ENCODE results near the gene KANK3. TPM values are rescaled to one million over a fixed set of nuclear protein-coding genes. Genes with fewer than 3 reads are reported as not detected.
A peak's percentile ranks its signal among the peaks of the same experiment; 100 is the strongest.

KANK3 gene
- total and polyA plus RNA-seq, 2 of the 8 experiments (the other 6 are each of a cell fraction or from before 2014, with no cell fraction given): 2.5 to 4.2 TPM

DNA sequence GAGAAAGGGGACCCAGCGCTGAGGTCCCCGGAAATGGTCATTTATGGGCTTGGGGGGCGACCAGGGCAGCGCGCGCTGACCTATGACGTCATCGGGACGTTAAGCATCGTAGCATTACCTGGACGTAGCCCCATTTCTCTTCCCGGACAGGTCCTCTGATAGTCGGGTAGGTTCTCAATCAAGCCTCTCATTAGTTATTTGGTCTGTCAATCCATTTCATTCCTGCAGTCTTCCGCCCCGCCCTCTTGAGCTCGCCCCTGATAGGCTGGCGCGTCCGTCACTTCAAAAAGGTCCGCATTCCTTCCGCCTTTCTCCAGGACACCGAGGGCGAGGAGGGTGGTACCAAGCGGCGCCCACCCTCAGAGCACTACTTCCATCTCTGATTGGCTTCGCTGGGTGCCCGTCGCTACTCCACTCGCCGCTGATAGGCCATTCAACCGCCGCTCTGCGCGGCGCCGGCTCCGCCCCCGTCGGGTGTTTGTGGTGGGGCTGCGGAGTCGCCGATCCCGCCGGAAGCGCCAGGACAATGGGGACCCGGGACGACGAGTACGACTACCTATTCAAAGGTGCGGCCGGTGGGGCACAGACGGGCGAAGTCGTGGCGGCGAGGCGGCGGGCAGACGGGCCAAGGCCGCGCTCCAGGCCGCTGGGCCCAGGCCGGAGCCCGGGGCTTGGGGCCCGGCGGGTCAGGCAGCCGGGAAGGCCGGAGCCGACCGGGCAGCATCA lies 47.0 kb upstream of the KANK3 start, which contains the start of gene RAB11B:
Gene RAB11B, plus strand, starts transcription at position 470 of the 726 bp plus-strand sequence. Its CDS starts 57 bp downstream, at position 527.
- H3K14ac ChIP-seq (ENCODE audit: insufficient read length): no peak within 1 kb of the TSS
- H3K23me2 ChIP-seq (ENCODE audit: low read depth, low read length): no peaks in the 10 kb centered on the region
- ChIA-PET CTCF (ENCODE audit: partially characterized antibody) (interaction anchor here (0.7 kb wide), 1 partner anchor 36 kb away, joined by 3 read pairs; no protein-coding TSS in a partner anchor), POLR2A (ENCODE audit: partially characterized antibody) (interaction anchor here (0.6 to 5.6 kb wide), 29 partner anchors 8 to 361 kb away, joined by 3 to 71 read pairs (median 5); partner anchors contain the start of genes ANGPTL4, HNRNPM, KANK3 and NDUFA7)
- 0 out of 2 replicates have a peak within 1 kb of the TSS, but pooled peaks have one; percentile 33 for H2BK12ac ChIP-seq (ENCODE audit: low read depth, low read length)
- H2BK5ac ChIP-seq (ENCODE audit: low read depth, low read length): peak within 1 kb of the TSS; percentile 85
- peak within 1 kb of the TSS; percentile 79 to 99 (median 85) for H3K4me3 ChIP-seq (ENCODE audit: extremely low read depth in 1 of 4, insufficient read depth in 2 of 4, low read depth in 3 of 4, low read length in 4 of 4)
- no peak within 1 kb of the TSS for H2AFZ ChIP-seq (ENCODE audit: low read length)
- H3K4ac ChIP-seq (replicated peaks; ENCODE audit: insufficient read length, low read depth, low read length): peak within 1 kb of the TSS; percentile 98
- H3K79me1 ChIP-seq (ENCODE audit: low read depth, low read length): peaks cover 18% of the 10 kb centered on the region
- H3K27ac ChIP-seq (ENCODE audit: low read depth, low read length): peak within 1 kb of the TSS; percentile 100
- H2AK5ac ChIP-seq (ENCODE audit: low read depth, low read length): no peak within 1 kb of the TSS
- peak within 1 kb of the TSS; percentile 83 for H3K18ac ChIP-seq (ENCODE audit: extremely low read depth, low read length)
- peaks cover 0 to 5% of the 10 kb centered on the region in 2 experiments; a peak in 1 of 4 replicates for H3K9me3 ChIP-seq (ENCODE audit: insufficient read depth in 2 of 2, low read depth in 1 of 2, low read length in 1 of 2)
- FAIRE-seq (peak; percentile 98), DNase-seq (ENCODE audit: low read depth in 1 of 2, low spot score in 2 of 2) (peak; percentile 98 to 99)
- no peak within 1 kb of the TSS for H3K23ac ChIP-seq (ENCODE audit: insufficient read length)
- H2BK120ac ChIP-seq (replicated peaks; ENCODE audit: low read depth, low read length): peak within 1 kb of the TSS; percentile 34
- H4K20me1 ChIP-seq (replicated peaks in 1 of 2; ENCODE audit: control insufficient read depth in 1 of 2, insufficient read depth in 2 of 2, low read length in 2 of 2): peaks cover 4 to 6% of the 10 kb centered on the region in 2 experiments
- H3K36me3 ChIP-seq (ENCODE audit: control insufficient read depth in 2 of 4, insufficient read depth in 4 of 4, low read length in 3 of 4): no peaks in the 10 kb centered on the region
- 2% methylated on average over 63 of the region's 70 CpGs; no CpG with 5 or more reads in 1 of the 2 experiments for WGBS, 2 experiments (ENCODE audit: extremely low coverage in 1 of 2, insufficient coverage in 1 of 2, insufficient read length in 1 of 2, insufficient replicate concordance in 2 of 2, low coverage in 1 of 2, low lambda C conversion rate in 2 of 2, missing lambda C conversion rate in 1 of 2)
- peak within 1 kb of the TSS; percentile 85 for H4K91ac ChIP-seq (replicated peaks; ENCODE audit: insufficient read length, low read length)
- H2BK15ac ChIP-seq (ENCODE audit: low read length): no peak within 1 kb of the TSS
- no peak within 1 kb of the TSS for H2BK20ac ChIP-seq (ENCODE audit: low read length)
- peak within 1 kb of the TSS; percentile 87 to 100 (median 100) for H3K9ac ChIP-seq (replicated peaks in 1 of 4; ENCODE audit: extremely low read depth in 1 of 4, low read depth in 3 of 4, low read length in 3 of 4)
- H3K27me3 ChIP-seq (replicated peaks in 1 of 4; ENCODE audit: control insufficient read depth in 3 of 4, extremely low read depth in 1 of 4, insufficient read depth in 3 of 4, low read length in 3 of 4): no peaks in the 10 kb centered on the region
- peak within 1 kb of the TSS; percentile 90 for H3K56ac ChIP-seq (replicated peaks; ENCODE audit: insufficient read length, low read depth, low read length)
- peak within 1 kb of the TSS; percentile 65 to 81 for H3K4me2 ChIP-seq (ENCODE audit: insufficient read depth in 1 of 2, low read depth in 2 of 2, low read length in 2 of 2)
- peak within 1 kb of the TSS; percentile 93 for H4K5ac ChIP-seq (ENCODE audit: insufficient read length, low read depth, low read length)
- peaks cover 7 to 42% of the 10 kb centered on the region in 2 experiments for H3K79me2 ChIP-seq (ENCODE audit: control insufficient read depth in 1 of 2, insufficient read depth in 2 of 2, low read length in 2 of 2)
- peaks cover 0 to 10% (median 4%) of the 10 kb centered on the region in 4 experiments; a peak in 6 of 7 replicates for H3K4me1 ChIP-seq (replicated peaks in 1 of 4; ENCODE audit: control insufficient read depth in 3 of 4, insufficient read depth in 4 of 4, low read length in 3 of 4)
- H4K8ac ChIP-seq (ENCODE audit: extremely low read depth, insufficient read depth, low read length): peak within 1 kb of the TSS; percentile 100
